Esophagus squamous epithelium (tissue), 4 donors: ENCODE measurements around the gene NIP7.

Source experiments
- POLR2A ChIP-seq, 4 donors: fragments of 450-650 bp; IDR thresholded peaks; one replicate each; pipeline ENCODE4 v1.6.1; 2017; ENCODE audit warnings: antibody characterized with exemption in 4 of 4, mild to moderate bottlenecking in 4 of 4, moderate library complexity in 3 of 4
- TF ChIP-seq, protein P1 (sequence below), 6 experiments: fragments of 450-650 bp in 4 of 6; fragments of 200-600 bp in 2 of 6; sonication (generic) in 2 of 6; IDR thresholded peaks; one replicate each; pipeline ENCODE4 v1.5.1; 2016 to 2019; ENCODE audit warnings: antibody characterized with exemption in 6 of 6, mild to moderate bottlenecking in 4 of 6, moderate library complexity in 4 of 6

DNA sequence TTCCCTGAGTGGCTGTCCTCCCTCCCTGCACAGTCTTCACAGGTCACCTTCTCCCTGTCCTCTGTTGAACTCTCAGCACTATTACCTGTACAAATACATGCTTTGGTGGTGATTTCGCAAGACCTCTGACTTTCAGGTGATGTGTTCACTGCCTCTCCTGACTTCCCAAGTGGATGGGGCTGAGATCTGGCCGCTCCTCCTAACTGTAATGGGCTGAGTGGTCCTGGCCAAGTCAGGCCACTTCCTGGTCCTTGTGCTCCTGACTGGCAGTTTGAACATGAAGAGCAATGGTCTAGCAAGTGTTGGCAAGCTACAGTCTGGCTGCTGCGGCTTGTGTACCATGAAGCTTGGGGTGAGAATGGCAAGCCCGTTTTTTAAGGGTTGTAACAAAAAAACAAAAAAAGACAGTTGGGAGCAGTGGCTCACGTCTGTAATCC lies 23.7 kb downstream of the NIP7 start:
- TF ChIP-seq, protein P1, sequence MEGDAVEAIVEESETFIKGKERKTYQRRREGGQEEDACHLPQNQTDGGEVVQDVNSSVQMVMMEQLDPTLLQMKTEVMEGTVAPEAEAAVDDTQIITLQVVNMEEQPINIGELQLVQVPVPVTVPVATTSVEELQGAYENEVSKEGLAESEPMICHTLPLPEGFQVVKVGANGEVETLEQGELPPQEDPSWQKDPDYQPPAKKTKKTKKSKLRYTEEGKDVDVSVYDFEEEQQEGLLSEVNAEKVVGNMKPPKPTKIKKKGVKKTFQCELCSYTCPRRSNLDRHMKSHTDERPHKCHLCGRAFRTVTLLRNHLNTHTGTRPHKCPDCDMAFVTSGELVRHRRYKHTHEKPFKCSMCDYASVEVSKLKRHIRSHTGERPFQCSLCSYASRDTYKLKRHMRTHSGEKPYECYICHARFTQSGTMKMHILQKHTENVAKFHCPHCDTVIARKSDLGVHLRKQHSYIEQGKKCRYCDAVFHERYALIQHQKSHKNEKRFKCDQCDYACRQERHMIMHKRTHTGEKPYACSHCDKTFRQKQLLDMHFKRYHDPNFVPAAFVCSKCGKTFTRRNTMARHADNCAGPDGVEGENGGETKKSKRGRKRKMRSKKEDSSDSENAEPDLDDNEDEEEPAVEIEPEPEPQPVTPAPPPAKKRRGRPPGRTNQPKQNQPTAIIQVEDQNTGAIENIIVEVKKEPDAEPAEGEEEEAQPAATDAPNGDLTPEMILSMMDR (IDR thresholded peaks at IDR 0.05) = no peak
- TF ChIP-seq POLR2A (IDR thresholded peaks at IDR 0.05) = no peak
